GM23338 (cell line): Measurements from ENCODE around the gene ZBTB2. TPM values are rescaled to one million over a fixed set of nuclear protein-coding genes. Genes with fewer than 3 reads are reported as not detected.

Source experiments
- ATAC-seq: fragments of 200-7000 bp; cut with Tn5 transposase; 3 replicates; pipeline ENCODE4 v1.9.1; 2020
- DNase-seq: peaks from one replicate; pipeline ENCODE4 v3.0.0-alpha.2; 2015; ENCODE audit warnings: low spot score
- H2AFZ ChIP-seq: fragments of 200-600 bp; sonication (generic); 2 replicates; pipeline ENCODE4 v1.8.0; 2016; ENCODE audit warnings: antibody characterized with exemption, mild to moderate bottlenecking, moderate library complexity
- H3F3A ChIP-seq: fragments of 200-600 bp; sonication (generic); replicated peaks from 2 replicates; pipeline ENCODE4 v1.8.0; 2017; ENCODE audit warnings: antibody characterized with exemption, mixed run types, low read depth
- H3K27ac ChIP-seq: fragments of 200-600 bp; sonication (generic); 2 replicates; pipeline ENCODE4 v1.6.1; 2016; ENCODE audit warnings: low read depth
- H3K27me3 ChIP-seq: fragments of 200-600 bp; sonication (generic); 2 replicates; pipeline ENCODE4 v1.8.0; 2016; ENCODE audit warnings: mild to moderate bottlenecking, mixed run types, moderate library complexity; ENCODE audit not compliant: insufficient read depth
- H3K36me3 ChIP-seq: fragments of 200-600 bp; sonication (generic); 2 replicates; pipeline ENCODE4 v1.8.0; 2016; ENCODE audit warnings: mild to moderate bottlenecking; ENCODE audit not compliant: insufficient read depth
- H3K4me1 ChIP-seq: fragments of 200-600 bp; sonication (generic); 2 replicates; pipeline ENCODE4 v1.8.0; 2016; ENCODE audit warnings: mild to moderate bottlenecking, moderate library complexity; ENCODE audit not compliant: insufficient read depth
- H3K4me2 ChIP-seq: fragments of 200-600 bp; sonication (generic); 2 replicates; pipeline ENCODE4 v1.7.1; 2017; ENCODE audit warnings: mixed run types
- H3K4me3 ChIP-seq: fragments of 200-600 bp; sonication (generic); 2 replicates; pipeline ENCODE4 v1.6.1; 2016; ENCODE audit warnings: mixed run types
- H3K79me2 ChIP-seq: fragments of 200-600 bp; sonication (generic); replicated peaks from 2 replicates; pipeline ENCODE4 v1.8.0; 2017; ENCODE audit warnings: mild to moderate bottlenecking; ENCODE audit not compliant: insufficient read depth
- H3K9me2 ChIP-seq: fragments of 200-600 bp; sonication (generic); 2 replicates; pipeline ENCODE4 v1.8.0; 2017; ENCODE audit not compliant: insufficient read depth
- H4K20me1 ChIP-seq: fragments of 200-600 bp; sonication (generic); replicated peaks from 2 replicates; pipeline ENCODE4 v1.8.0; 2017; ENCODE audit warnings: mild to moderate bottlenecking; ENCODE audit not compliant: insufficient read depth
- H3K27ac Mint-ChIP-seq: 2 replicates; pipeline ENCODE4 v1.8.0; 2020; ENCODE audit warnings: inconsistent platforms, mild to moderate bottlenecking, moderate library complexity, mixed read lengths
- H3K27me3 Mint-ChIP-seq: 3 replicates; pipeline ENCODE4 v1.8.0; 2022; ENCODE audit warnings: low read depth, mild to moderate bottlenecking, moderate library complexity, mixed read lengths, inconsistent platforms; ENCODE audit not compliant: insufficient read depth, poor library complexity
- H3K36me3 Mint-ChIP-seq: 3 replicates; pipeline ENCODE4 v1.8.0; 2021; ENCODE audit warnings: low read depth, mild to moderate bottlenecking, inconsistent platforms, moderate library complexity, mixed read lengths
- H3K4me1 Mint-ChIP-seq: 3 replicates; pipeline ENCODE4 v1.8.0; 2020; ENCODE audit warnings: mild to moderate bottlenecking, inconsistent platforms, mixed read lengths
- H3K4me3 Mint-ChIP-seq: 3 replicates; pipeline ENCODE4 v1.8.0; 2021; ENCODE audit warnings: moderate library complexity, mild to moderate bottlenecking, inconsistent platforms, mixed read lengths
- H3K9me3 Mint-ChIP-seq: 3 replicates; pipeline ENCODE4 v1.8.0; 2020; ENCODE audit warnings: moderate library complexity, mild to moderate bottlenecking, inconsistent platforms, mixed read lengths
- CTCF ChIP-seq, 2 experiments: fragments of 200-600 bp in 1 of 2; sonication (generic) in 1 of 2; conservative IDR thresholded peaks; 2 replicates each; pipeline versions ENCODE4 v1.5.1 to v1.6.1; 2016 to 2017; ENCODE audit warnings: antibody characterized with exemption in 2 of 2, low read depth in 2 of 2, mild to moderate bottlenecking in 2 of 2, moderate library complexity in 1 of 2
- EZH2 ChIP-seq: fragments of 200-600 bp; sonication (generic); IDR thresholded peaks from one replicate; pipeline ENCODE4 v1.8.0; 2017; ENCODE audit warnings: antibody characterized with exemption, mild to moderate bottlenecking, low read depth; ENCODE audit not compliant: unreplicated experiment
- JUNB ChIP-seq: IDR thresholded peaks from one replicate; pipeline ENCODE4 v1.6.1; 2016; ENCODE audit warnings: antibody characterized with exemption; ENCODE audit not compliant: unreplicated experiment
- POLR2AphosphoS5 ChIP-seq: IDR thresholded peaks from 2 replicates; pipeline ENCODE4 v1.6.1; 2016; ENCODE audit warnings: antibody characterized with exemption, low read depth
- REST ChIP-seq: IDR thresholded peaks from one replicate; pipeline ENCODE4 v1.6.1; 2018; ENCODE audit warnings: antibody characterized with exemption; ENCODE audit not compliant: unreplicated experiment
- STAT1 ChIP-seq: IDR thresholded peaks from one replicate; pipeline ENCODE4 v1.6.1; 2016; ENCODE audit warnings: antibody characterized with exemption; ENCODE audit not compliant: unreplicated experiment
- ZNF331 ChIP-seq: fragments of 250-450 bp; sonication (Bioruptor Pico); IDR thresholded peaks from 2 replicates; pipeline ENCODE4 v1.5.0; 2020; ENCODE audit warnings: low read depth, mild to moderate bottlenecking, moderate library complexity
- polyA plus RNA-seq: library from polyadenylated mRNA; unstranded; fragments of >200 nt; fragmentation: Nextera tagmentation; extraction: Ambion mirVana; gene quantifications from 2 replicates; pipeline ENCODE4 v1.2.1, GENCODE V29; 2016
- total RNA-seq: library from RNA; depleted of rRNA; stranded (reverse); fragments of >200 nt; shearing (Covaris generic); gene quantifications from 2 replicates; pipeline ENCODE4 v1.2.3, GENCODE V29; 2014

The ZBTB2 gene
- total and polyA plus RNA-seq, 2 experiments from 2014 or later: 11.4 to 21.9 TPM

- TF ChIP-seq REST (no peak), EZH2 (no peak), POLR2AphosphoS5 (no peak), STAT1 (no peak), ZNF331 (no peak)
Observed at GRCh38 chr6:151379933-151380847, 11.2 kb downstream of the ZBTB2 start (continued).

- H3K27me3 ChIP-seq: no peaks in the 10 kb centered on the region
- H3K36me3 ChIP-seq: no peaks in the 10 kb centered on the region
- Mint-ChIP-seq H3K36me3 (peaks cover 13% of the 10 kb centered on the region), H3K9me3 (no peaks in the 10 kb centered on the region), H3K27ac (no peak overlapping the region), H3K4me3 (no peak overlapping the region), H3K4me1 (peaks cover 56% of the 10 kb centered on the region), H3K27me3 (peaks cover 7% of the 10 kb centered on the region)
- no peak overlapping the region for H2AFZ ChIP-seq
- H3K27ac ChIP-seq: no peak overlapping the region
- H3K79me2 ChIP-seq: peaks cover 74% of the 10 kb centered on the region
- H3K4me2 ChIP-seq: no peak overlapping the region
- H3K9me2 ChIP-seq: no peaks in the 10 kb centered on the region
- H3K4me1 ChIP-seq: peaks cover 41% of the 10 kb centered on the region
- H3F3A ChIP-seq: no peaks in the 10 kb centered on the region; the same call in 1 of the 2 replicates
- ATAC-seq: no peak
- H4K20me1 ChIP-seq: no peaks in the 10 kb centered on the region
- no peak for DNase-seq
- H3K4me3 ChIP-seq: no peak overlapping the region
- TF ChIP-seq POLR2AphosphoS5: no peak
- TF ChIP-seq JUNB: no peak
- no peak for TF ChIP-seq STAT1
- TF ChIP-seq ZNF331: no peak
- TF ChIP-seq REST: no peak
- no peak for TF ChIP-seq CTCF (conservative IDR thresholded peaks at IDR 0.05; ENCODE audit: low read depth in 2 of 2)
Observed at GRCh38 chr6:151377095-151377494, 14.3 kb downstream of the ZBTB2 start.
